ENCODE data around the gene TBX4.
"Not testable (repeated sequence)": the region's sequence is repeated elsewhere in the genome, so short reads cannot be mapped to it uniquely, and the experiment has no call there.

The TBX4 gene

GRCh38 chr17:61431594-61432311 is 20.5 kb upstream of the TBX4 start:
- DNase-seq (ENCODE audit: low read depth) = no peak
- TF ChIP-seq CTCF (IDR thresholded peaks at IDR 0.05; ENCODE audit: insufficient read depth, low read depth, low read length, missing control alignments) = no peak
- H3K4me3 ChIP-seq (ENCODE audit: low read depth, low read length) = no peak overlapping the region

GRCh38 chr17:61436273-61436672 is 15.9 kb upstream of the TBX4 start:
- no peak overlapping the region for H3K4me3 ChIP-seq (ENCODE audit: low read depth, low read length)
- DNase-seq (ENCODE audit: low read depth) = no peak
- TF ChIP-seq CTCF (IDR thresholded peaks at IDR 0.05; ENCODE audit: insufficient read depth, low read depth, low read length, missing control alignments) = no peak

GRCh38 chr17:61436995-61437704 is 15.1 kb upstream of the TBX4 start:
- TF ChIP-seq CTCF (IDR thresholded peaks at IDR 0.05; ENCODE audit: insufficient read depth, low read depth, low read length, missing control alignments) = no peak
- H3K4me3 ChIP-seq (ENCODE audit: low read depth, low read length) = no peak overlapping the region
- DNase-seq (ENCODE audit: low read depth) = no peak

- peak; percentile 44 for DNase-seq (ENCODE audit: low read depth)
- no peak overlapping the region for H3K4me3 ChIP-seq (ENCODE audit: low read depth, low read length)
- TF ChIP-seq CTCF (IDR thresholded peaks at IDR 0.05; ENCODE audit: insufficient read depth, low read depth, low read length, missing control alignments) = no peak
Observed at GRCh38 chr17:61440697-61441096, 11.5 kb upstream of the TBX4 start.

GRCh38 chr17:61441507-61441906 is 10.7 kb upstream of the TBX4 start:
- not testable (repeated sequence) for DNase-seq (ENCODE audit: low read depth); H3K4me3 ChIP-seq (ENCODE audit: low read depth, low read length)

- no peak for DNase-seq (ENCODE audit: low read depth)
- no peak for TF ChIP-seq CTCF (IDR thresholded peaks at IDR 0.05; ENCODE audit: insufficient read depth, low read depth, low read length, missing control alignments)
- H3K4me3 ChIP-seq (ENCODE audit: low read depth, low read length) = no peak overlapping the region
Observed at GRCh38 chr17:61442136-61442775, 10.0 kb upstream of the TBX4 start.

GRCh38 chr17:61442878-61443474 is 9.2 kb upstream of the TBX4 start:
- H3K4me3 ChIP-seq (ENCODE audit: low read depth, low read length) = no peak overlapping the region
- TF ChIP-seq CTCF (IDR thresholded peaks at IDR 0.05; ENCODE audit: insufficient read depth, low read depth, low read length, missing control alignments) = no peak
- DNase-seq (ENCODE audit: low read depth) = no peak

Data from GM12865 (cell line).